Measurements from ENCODE around the gene THRSP. TPM values are rescaled to one million over a fixed set of nuclear protein-coding genes. Genes with fewer than 3 reads are reported as not detected.

THRSP gene
- total RNA-seq, 2 experiments from 2014 or later, result not detected

GRCh38 chr11:78110351-78110750 lies 46.7 kb downstream of the THRSP start:
- TF ChIP-seq CTCF (IDR thresholded peaks at IDR 0.05), result no peak
- Histone ChIP-seq H3K9me3 (ENCODE audit: control insufficient read depth in 1 of 2, insufficient read depth in 1 of 2, low read length in 2 of 2) (no peaks in the 10 kb centered on the region), H3K27ac (ENCODE audit: low read depth in 1 of 2, low read length in 2 of 2) (no peak overlapping the region), H3K4me1 (ENCODE audit: insufficient read depth, low read length) (no peaks in the 10 kb centered on the region), H3K27me3 (ENCODE audit: control insufficient read depth in 1 of 2, insufficient read depth in 2 of 2, low read length in 2 of 2) (no peaks in the 10 kb centered on the region), H3K4me3 (ENCODE audit: low read length) (no peak overlapping the region), H3K36me3 (ENCODE audit: insufficient read depth, low read length) (peaks cover 41% of the 10 kb centered on the region)
- no peaks in the 10 kb centered on the region for H3K27me3 Mint-ChIP-seq
- ATAC-seq (ENCODE audit: poor library complexity) (no peak), DNase-seq (no peak)
- H3K4me1 Mint-ChIP-seq (ENCODE audit: low read depth), result no peaks in the 10 kb centered on the region
- peaks cover 65% of the 10 kb centered on the region for H3K36me3 Mint-ChIP-seq (ENCODE audit: low read depth)
- intact Hi-C loops (cut with DNase I, micrococcal nuclease), result no loop called here
- H3K9me3 Mint-ChIP-seq, result no peaks in the 10 kb centered on the region
- H3K27ac Mint-ChIP-seq, result no peak overlapping the region
- CTCF ChIA-PET, result no interaction called here
- no peak overlapping the region for H3K4me3 Mint-ChIP-seq
- POLR2A ChIA-PET, result no interaction called here

GRCh38 chr11:78110830-78111229 lies 47.2 kb downstream of the THRSP start:
- peaks cover 67% of the 10 kb centered on the region for H3K36me3 Mint-ChIP-seq (ENCODE audit: low read depth)
- no peak overlapping the region for H3K4me3 Mint-ChIP-seq
- intact Hi-C loops (cut with DNase I, micrococcal nuclease), result no loop called here
- H3K27me3 Mint-ChIP-seq, result no peaks in the 10 kb centered on the region
- no peak overlapping the region for H3K27ac ChIP-seq (ENCODE audit: low read depth in 1 of 2, low read length in 2 of 2)
- H3K36me3 ChIP-seq (ENCODE audit: insufficient read depth, low read length), result peaks cover 41% of the 10 kb centered on the region
- no peaks in the 10 kb centered on the region for H3K4me1 ChIP-seq (ENCODE audit: insufficient read depth, low read length)
- POLR2A ChIA-PET, result no interaction called here
- no peak for TF ChIP-seq CTCF (IDR thresholded peaks at IDR 0.05)
- no peak overlapping the region for H3K4me3 ChIP-seq (ENCODE audit: low read length)
- ATAC-seq (ENCODE audit: poor library complexity) (no peak), DNase-seq (no peak)
- no peak overlapping the region for H3K27ac Mint-ChIP-seq
- no peaks in the 10 kb centered on the region for H3K9me3 Mint-ChIP-seq
- no peaks in the 10 kb centered on the region for H3K9me3 ChIP-seq (ENCODE audit: control insufficient read depth in 1 of 2, insufficient read depth in 1 of 2, low read length in 2 of 2)
- H3K27me3 ChIP-seq (ENCODE audit: control insufficient read depth in 1 of 2, insufficient read depth in 2 of 2, low read length in 2 of 2), result no peaks in the 10 kb centered on the region
- no peaks in the 10 kb centered on the region for H3K4me1 Mint-ChIP-seq (ENCODE audit: low read depth)
- CTCF ChIA-PET, result interaction anchor here (0.6 kb wide), 1 partner anchor 19 kb away, joined by 3 read pairs; no protein-coding TSS in a partner anchor

GRCh38 chr11:78111298-78111697 lies 47.6 kb downstream of the THRSP start:
- Histone ChIP-seq H3K27ac (ENCODE audit: low read depth in 1 of 2, low read length in 2 of 2) (no peak overlapping the region), H3K4me3 (ENCODE audit: low read length) (no peak overlapping the region), H3K27me3 (ENCODE audit: control insufficient read depth in 1 of 2, insufficient read depth in 2 of 2, low read length in 2 of 2) (no peaks in the 10 kb centered on the region), H3K9me3 (ENCODE audit: control insufficient read depth in 1 of 2, insufficient read depth in 1 of 2, low read length in 2 of 2) (no peaks in the 10 kb centered on the region), H3K4me1 (ENCODE audit: insufficient read depth, low read length) (no peaks in the 10 kb centered on the region), H3K36me3 (ENCODE audit: insufficient read depth, low read length) (peaks cover 41% of the 10 kb centered on the region)
- Mint-ChIP-seq H3K4me3 (no peak overlapping the region), H3K9me3 (no peaks in the 10 kb centered on the region), H3K27ac (no peak overlapping the region), H3K4me1 (ENCODE audit: low read depth) (no peaks in the 10 kb centered on the region), H3K36me3 (ENCODE audit: low read depth) (peaks cover 63% of the 10 kb centered on the region), H3K27me3 (no peaks in the 10 kb centered on the region)
- DNase-seq, result no peak
- POLR2A ChIA-PET, result no interaction called here
- intact Hi-C loops (cut with DNase I, micrococcal nuclease), result no loop called here
- TF ChIP-seq CTCF (IDR thresholded peaks at IDR 0.05), result no peak
- CTCF ChIA-PET, result interaction anchor here (0.6 kb wide), 1 partner anchor 19 kb away, joined by 3 read pairs; no protein-coding TSS in a partner anchor
- ATAC-seq (ENCODE audit: poor library complexity), result no peak

Data from CD4-positive, alpha-beta T cell (primary cell).